BJ (cell line): ENCODE measurements around the gene TMEM222. TPM values are rescaled to one million over a fixed set of nuclear protein-coding genes. Genes with fewer than 3 reads are reported as not detected.

Experiments used
- CTCF ChIA-PET: fragments of 350-600 bp; formaldehyde crosslinking; extraction: SDS; loops from one replicate; lab custom pipeline; 2021; ENCODE audit warnings: antibody characterized with exemption, inconsistent platforms; lab: Yijun Ruan, JAX
- POLR2A ChIA-PET: fragments of 300-600 bp; sonication (Branson Sonifier 250); formaldehyde crosslinking; extraction: SDS; loops from one replicate; lab custom pipeline; 2021; ENCODE audit warnings: antibody characterized with exemption; lab: Charles Lee
- DNase-seq: peaks from one replicate; pipeline ENCODE4 v3.0.0-alpha.2; 2011; ENCODE audit warnings: low read depth
- H3K27me3 ChIP-seq: 2 replicates; pipeline ENCODE4 v1.6.0; 2011; ENCODE audit warnings: low read length; ENCODE audit not compliant: control insufficient read depth, insufficient read depth
- H3K36me3 ChIP-seq: 2 replicates; pipeline ENCODE4 v1.5.1; 2011; ENCODE audit warnings: low read length; ENCODE audit not compliant: control insufficient read depth, insufficient read depth
- H3K4me3 ChIP-seq: 2 replicates; pipeline ENCODE4 v1.5.1; 2011; ENCODE audit warnings: low read depth, mild to moderate bottlenecking, control low read depth, low read length
- polyA plus RNA-seq: library from polyadenylated mRNA; depleted of rRNA; stranded (reverse); fragments of >200 nt; gene quantifications from 2 replicates; pipeline ENCODE4 v1.2.3, GENCODE V29; 2011
- TF ChIP-seq, protein P1 (sequence below): IDR thresholded peaks from 2 replicates; pipeline ENCODE4 v1.5.1; 2011; ENCODE audit warnings: low read depth, mild to moderate bottlenecking, control low read depth, inconsistent platforms, low read length, moderate library complexity; ENCODE audit not compliant: insufficient read depth

Gene TMEM222
- polyA plus RNA-seq, 1 experiment, result 76.2 TPM

- peak overlapping the region; percentile 56 for H3K4me3 ChIP-seq
- CTCF ChIA-PET, result interaction anchor here (0.6 to 6.1 kb wide), 14 partner anchors 8 to 297 kb away, joined by 3 to 118 read pairs (median 9); partner anchors contain the start of genes CD164L2 and GPR3
- H3K27me3 ChIP-seq, result no peaks in the 10 kb centered on the region
- H3K36me3 ChIP-seq, result peaks cover 14% of the 10 kb centered on the region
- POLR2A ChIA-PET, result interaction anchor here (0.6 kb wide), 1 partner anchor 125 kb away, joined by 5 read pairs; the partner anchor contains the start of gene WASF2
- DNase-seq, result no peak
- TF ChIP-seq, protein P1, sequence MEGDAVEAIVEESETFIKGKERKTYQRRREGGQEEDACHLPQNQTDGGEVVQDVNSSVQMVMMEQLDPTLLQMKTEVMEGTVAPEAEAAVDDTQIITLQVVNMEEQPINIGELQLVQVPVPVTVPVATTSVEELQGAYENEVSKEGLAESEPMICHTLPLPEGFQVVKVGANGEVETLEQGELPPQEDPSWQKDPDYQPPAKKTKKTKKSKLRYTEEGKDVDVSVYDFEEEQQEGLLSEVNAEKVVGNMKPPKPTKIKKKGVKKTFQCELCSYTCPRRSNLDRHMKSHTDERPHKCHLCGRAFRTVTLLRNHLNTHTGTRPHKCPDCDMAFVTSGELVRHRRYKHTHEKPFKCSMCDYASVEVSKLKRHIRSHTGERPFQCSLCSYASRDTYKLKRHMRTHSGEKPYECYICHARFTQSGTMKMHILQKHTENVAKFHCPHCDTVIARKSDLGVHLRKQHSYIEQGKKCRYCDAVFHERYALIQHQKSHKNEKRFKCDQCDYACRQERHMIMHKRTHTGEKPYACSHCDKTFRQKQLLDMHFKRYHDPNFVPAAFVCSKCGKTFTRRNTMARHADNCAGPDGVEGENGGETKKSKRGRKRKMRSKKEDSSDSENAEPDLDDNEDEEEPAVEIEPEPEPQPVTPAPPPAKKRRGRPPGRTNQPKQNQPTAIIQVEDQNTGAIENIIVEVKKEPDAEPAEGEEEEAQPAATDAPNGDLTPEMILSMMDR, result no peak
Measured at GRCh38 chr1:27364696-27365371, 42.9 kb downstream of the TMEM222 start.

- ChIA-PET CTCF (interaction anchor here (0.6 to 6.1 kb wide), 27 partner anchors 9 to 297 kb away, joined by 3 to 118 read pairs (median 7); partner anchors contain the start of genes CD164L2, GPR3 and SYTL1), POLR2A (interaction anchor here (0.6 to 0.7 kb wide), 6 partner anchors 23 to 577 kb away, joined by 3 to 13 read pairs (median 9); partner anchors contain the start of gene WASF2)
- H3K4me3 ChIP-seq, result peak overlapping the region; percentile 56
- TF ChIP-seq, protein P1, result no peak
- H3K27me3 ChIP-seq, result no peaks in the 10 kb centered on the region
- H3K36me3 ChIP-seq, result peaks cover 14% of the 10 kb centered on the region
- peak; percentile 65 for DNase-seq
Measured at GRCh38 chr1:27365372-27366112, 43.6 kb downstream of the TMEM222 start.

DNA sequence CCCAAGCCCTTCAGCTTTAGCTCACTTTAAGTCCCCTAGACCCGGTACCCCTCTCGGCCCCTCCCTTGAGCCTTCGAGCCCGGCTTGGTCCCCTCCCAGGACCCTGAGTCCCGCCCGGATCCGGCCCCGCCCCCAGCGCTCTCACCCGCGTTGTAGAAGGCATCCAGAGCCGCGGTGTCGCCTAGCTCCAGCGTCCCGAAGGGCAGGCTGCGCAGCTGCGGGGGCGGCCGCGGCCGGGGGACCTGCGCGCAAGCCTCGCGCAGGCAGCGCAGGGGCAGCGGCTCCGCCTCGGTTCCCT, 44.1 kb downstream of the TMEM222 start:
- DNase-seq, result peak; percentile 14
- ChIA-PET CTCF (interaction anchor here (1.0 to 6.1 kb wide), 26 partner anchors 9 to 296 kb away, joined by 3 to 118 read pairs (median 6); partner anchors contain the start of genes CD164L2, FCN3, GPR3 and SYTL1), POLR2A (interaction anchor here (0.6 to 0.7 kb wide), 5 partner anchors 22 to 577 kb away, joined by 3 to 13 read pairs (median 9); no protein-coding TSS in a partner anchor)
- Histone ChIP-seq H3K36me3 (peaks cover 13% of the 10 kb centered on the region), H3K4me3 (peak overlapping the region; percentile 56), H3K27me3 (no peaks in the 10 kb centered on the region)
- TF ChIP-seq, protein P1, result 0 out of 2 replicates have a peak, but pooled peaks have one; percentile 5

DNA sequence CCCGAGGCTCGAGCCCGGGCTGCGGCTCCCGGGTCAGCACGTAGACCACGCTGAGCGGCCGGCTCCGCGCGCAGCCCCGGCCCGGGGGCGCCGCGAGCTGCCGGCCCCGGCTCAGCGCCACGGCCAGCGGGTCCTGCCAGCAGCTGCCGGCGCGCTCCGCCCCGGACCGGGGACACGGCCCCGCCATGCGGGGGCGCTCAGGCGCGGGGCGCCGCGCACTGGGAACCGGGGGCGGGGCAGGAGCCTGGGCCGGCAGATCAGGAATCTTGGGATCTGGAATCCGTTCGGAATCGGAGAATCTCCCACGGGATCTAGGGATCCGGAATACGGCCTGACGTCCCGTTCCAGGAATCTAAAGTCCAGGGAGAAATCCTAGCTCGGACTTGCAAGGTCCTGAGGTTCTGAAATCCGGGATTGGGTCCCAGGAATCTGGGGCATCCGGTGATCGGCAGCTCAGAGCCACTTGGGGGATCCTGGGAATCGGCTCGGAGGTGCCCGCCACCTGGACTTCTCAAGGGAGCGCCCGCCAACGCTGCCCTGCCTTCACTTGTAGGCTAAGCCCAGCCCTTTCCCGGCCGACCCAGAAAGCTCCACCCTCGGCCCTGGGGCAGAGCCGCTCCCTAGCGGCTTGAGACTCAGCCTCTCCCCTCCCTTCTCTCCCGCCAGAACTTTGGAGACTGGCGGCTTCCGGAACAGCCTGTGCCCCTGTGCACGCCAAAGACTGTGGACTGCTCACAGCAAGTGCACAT, 44.6 kb downstream of the TMEM222 start, which contains the start of gene MAP3K6:
Gene MAP3K6 (minus strand): TSS at position 551 of the 749 bp plus-strand sequence. CDS start 364 bp downstream, at position 187.
- peak; percentile 33 for DNase-seq
- Histone ChIP-seq H3K27me3 (no peaks in the 10 kb centered on the region), H3K36me3 (peaks cover 9% of the 10 kb centered on the region), H3K4me3 (peak within 1 kb of the TSS; percentile 56)
- TF ChIP-seq, protein P1, result peak; percentile 24; the same call in 1 of the 2 replicates
- POLR2A ChIA-PET, result interaction anchor here (0.6 to 1.0 kb wide), 2 partner anchors 22 to 67 kb away, joined by 3 to 5 read pairs; no protein-coding TSS in a partner anchor
- CTCF ChIA-PET, result interaction anchor here (0.7 to 6.1 kb wide), 31 partner anchors 8 to 479 kb away, joined by 3 to 118 read pairs (median 5); partner anchors contain the start of genes CD164L2, FCN3, GPR3 and SYTL1
